ENCODE results near the gene IFT122.

Gene IFT122

GRCh38 chr3:129519896-129520715 is 80.1 kb downstream of the IFT122 start:
- no peak for DNase-seq

DNA sequence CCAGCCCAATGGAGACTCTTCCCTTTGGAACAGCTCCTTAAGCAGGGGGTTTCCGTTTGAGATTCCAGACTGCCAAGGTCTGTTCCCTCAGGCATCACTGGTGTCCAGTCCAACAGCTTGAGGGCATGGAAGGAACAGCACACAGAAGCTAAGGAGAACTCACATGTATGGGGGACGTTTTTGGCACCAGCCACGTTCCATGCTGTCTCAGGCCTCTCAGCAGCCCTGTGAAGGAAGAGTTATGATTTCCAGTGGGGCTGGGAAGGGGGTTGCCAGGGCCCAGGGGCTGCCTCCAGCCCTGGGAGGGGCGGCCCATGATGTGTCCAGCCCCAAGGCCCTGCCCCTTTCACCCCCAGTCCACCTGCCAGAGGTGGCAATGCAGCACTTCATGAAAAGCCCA is 80.9 kb downstream of the IFT122 start:
- DNase-seq: no peak

DNA sequence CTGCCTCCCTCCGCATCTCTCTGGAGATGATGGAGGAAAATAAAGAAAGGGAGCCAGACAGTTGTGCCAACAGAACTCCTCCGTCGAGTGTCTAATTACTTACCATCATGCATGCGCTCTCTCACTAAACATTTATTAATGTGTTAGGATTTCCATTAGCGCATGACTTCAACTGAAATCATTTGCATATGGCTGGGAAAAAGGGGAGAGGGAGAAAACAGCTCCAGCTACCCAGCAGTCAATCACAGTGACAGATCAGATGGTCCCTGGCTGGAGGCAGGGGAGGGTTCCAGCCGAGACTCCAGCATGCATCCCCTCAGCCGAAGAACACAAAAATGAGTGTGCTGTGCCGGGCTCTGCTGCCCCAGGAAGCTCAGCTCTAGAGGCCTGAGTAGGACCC is 81.6 kb downstream of the IFT122 start:
- peak; percentile 15 for DNase-seq

DNA sequence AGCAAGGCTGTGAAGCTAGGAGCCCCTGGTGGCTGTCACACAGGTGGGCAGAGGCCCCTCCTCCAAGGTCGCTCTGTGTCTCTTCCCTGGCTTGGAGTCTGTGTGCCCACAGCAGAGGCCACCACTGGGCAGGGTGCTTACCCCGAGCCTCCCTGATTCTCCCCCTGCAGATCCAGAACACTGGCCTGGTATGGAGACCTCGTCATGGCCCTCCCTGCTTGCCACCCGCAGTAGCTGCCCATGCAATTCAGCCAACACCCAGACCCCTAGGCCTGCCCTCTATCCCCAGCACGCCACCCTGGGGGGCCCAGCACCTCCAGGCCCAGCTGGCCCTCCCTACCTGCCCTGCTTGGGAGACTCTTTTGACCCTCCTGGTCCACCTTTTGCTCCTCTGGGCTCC is 82.9 kb downstream of the IFT122 start:
- DNase-seq: no peak

DNA sequence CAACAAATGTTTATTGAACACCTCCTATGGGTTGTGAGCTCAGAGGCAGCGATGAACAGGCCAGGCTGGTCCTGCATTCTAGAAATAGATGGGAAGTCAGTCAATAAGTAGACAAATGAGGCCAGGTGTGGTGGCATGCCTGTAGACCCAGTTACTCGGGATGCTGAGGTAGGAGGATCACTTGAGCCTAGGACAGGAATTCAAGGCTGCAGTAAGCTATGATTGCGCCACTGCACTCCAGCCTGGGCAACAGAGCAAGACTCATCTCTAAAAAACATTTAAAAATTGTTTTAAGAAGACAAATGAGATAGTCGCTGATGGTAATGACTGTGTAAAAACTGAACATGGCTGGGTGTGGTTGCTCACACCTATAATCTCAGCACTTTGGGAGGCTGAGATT is 84.1 kb downstream of the IFT122 start:
- no peak for DNase-seq

DNA sequence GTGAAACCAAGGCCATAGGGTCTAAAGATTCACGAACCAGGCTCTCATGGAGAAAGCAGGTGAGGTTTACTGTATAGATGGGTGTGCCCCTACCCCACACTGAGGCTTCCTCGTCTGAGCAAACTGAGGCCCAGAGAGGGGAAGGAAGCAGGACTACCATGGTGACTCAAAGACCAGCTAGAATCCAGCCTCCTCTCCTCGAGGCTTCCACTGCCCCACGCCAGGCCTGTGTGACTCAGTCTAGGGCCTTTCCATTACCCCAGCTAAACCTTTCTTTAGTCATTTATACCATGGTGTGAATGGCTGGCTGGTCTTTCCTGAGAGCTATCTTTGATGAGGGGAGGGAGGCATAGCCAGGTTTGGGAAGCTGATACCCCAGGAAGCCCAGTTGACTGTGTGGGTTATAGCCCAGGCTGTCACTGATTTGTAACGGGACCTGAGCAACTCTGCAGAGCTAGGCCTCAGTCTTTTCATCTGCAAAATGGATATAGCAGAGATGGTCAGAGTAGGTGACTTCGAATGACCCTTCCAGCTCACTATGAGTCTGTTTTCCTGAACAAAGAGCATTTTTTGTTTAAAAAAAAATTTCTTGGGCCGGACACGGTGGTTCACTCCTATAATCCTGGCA is 85.4 kb downstream of the IFT122 start:
- no peak for DNase-seq

DNA sequence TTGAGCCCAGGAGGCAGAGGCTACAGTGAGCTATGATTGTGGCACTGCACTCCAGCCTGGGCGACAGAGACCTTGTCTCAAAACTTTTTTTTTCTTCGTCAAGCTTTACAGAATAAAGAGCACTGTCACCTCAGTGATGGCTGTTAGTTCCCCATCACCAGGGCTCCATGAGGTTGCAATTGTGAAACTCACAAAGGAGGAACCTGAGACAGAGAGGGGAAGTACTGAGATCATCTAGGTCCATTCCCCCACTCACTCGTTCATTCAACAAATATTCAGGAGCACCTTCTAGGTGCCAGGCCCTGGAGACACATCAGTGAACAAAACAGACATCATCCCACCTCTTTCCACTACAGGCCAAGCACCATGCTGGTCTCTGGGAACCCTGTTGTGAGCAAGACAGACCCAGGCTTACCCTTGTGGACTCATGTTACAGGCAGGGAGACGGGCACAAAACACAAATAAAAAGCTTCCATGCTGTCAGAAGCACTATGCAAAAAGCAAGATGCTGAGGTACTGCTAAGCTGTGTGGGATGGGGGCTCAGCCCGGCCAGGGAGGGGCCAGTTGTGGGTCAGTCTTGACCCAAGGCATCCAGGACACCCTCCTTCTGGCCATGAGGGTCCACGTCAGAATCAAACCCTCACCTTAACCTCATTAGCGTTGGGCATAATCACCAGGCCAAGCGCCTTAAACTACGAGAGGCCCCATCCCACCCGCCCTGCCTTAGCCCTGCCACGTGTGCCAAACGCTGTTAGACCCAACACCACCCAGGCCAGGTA is 86.3 kb downstream of the IFT122 start:
- no peak for DNase-seq

DNA sequence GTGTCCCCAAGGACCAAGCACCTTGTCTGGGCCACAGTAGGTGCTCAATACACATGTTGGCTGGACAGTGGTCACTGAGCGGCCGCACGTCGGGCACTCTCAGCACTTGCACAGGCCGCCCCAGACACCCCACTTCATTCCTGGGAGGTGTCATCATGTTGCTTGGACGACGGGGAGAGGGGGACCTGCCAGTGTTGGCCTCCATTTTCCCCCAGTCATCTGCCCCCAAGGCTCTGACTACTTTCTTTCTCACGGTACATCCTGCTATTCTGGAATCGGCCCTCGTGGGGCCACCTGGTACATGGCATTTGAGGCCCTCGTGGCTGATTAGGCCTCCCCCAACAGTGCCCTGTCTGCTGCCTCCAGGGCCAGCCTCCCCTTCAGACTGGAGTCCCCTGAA is 87.2 kb downstream of the IFT122 start:
- no peak for DNase-seq

- DNase-seq: no peak
Observed at GRCh38 chr3:129528589-129529100, 88.6 kb downstream of the IFT122 start, which contains the start of gene RHO. TSS of gene RHO (plus strand) at chr3:129528639. CDS start at chr3:129528734, 95 bp downstream.

- DNase-seq: no peak
Observed at GRCh38 chr3:129529436-129530210, 89.6 kb downstream of the IFT122 start.

- DNase-seq: no peak
Observed at GRCh38 chr3:129530251-129530791, 90.3 kb downstream of the IFT122 start.

DNA sequence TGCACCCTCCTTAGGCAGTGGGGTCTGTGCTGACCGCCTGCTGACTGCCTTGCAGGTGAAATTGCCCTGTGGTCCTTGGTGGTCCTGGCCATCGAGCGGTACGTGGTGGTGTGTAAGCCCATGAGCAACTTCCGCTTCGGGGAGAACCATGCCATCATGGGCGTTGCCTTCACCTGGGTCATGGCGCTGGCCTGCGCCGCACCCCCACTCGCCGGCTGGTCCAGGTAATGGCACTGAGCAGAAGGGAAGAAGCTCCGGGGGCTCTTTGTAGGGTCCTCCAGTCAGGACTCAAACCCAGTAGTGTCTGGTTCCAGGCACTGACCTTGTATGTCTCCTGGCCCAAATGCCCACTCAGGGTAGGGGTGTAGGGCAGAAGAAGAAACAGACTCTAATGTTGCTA is 90.8 kb downstream of the IFT122 start:
- no peak for DNase-seq

- no peak for DNase-seq
Observed at GRCh38 chr3:129531699-129532098, 91.7 kb downstream of the IFT122 start.

DNA sequence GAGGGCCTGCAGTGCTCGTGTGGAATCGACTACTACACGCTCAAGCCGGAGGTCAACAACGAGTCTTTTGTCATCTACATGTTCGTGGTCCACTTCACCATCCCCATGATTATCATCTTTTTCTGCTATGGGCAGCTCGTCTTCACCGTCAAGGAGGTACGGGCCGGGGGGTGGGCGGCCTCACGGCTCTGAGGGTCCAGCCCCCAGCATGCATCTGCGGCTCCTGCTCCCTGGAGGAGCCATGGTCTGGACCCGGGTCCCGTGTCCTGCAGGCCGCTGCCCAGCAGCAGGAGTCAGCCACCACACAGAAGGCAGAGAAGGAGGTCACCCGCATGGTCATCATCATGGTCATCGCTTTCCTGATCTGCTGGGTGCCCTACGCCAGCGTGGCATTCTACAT is 92.2 kb downstream of the IFT122 start:
- no peak for DNase-seq

GRCh38 chr3:129533406-129533805 is 93.4 kb downstream of the IFT122 start:
- no peak for DNase-seq

- no peak for DNase-seq
Observed at GRCh38 chr3:129534428-129535027, 94.5 kb downstream of the IFT122 start.

- no peak for DNase-seq
Observed at GRCh38 chr3:129535075-129535474, 95.1 kb downstream of the IFT122 start.

DNA sequence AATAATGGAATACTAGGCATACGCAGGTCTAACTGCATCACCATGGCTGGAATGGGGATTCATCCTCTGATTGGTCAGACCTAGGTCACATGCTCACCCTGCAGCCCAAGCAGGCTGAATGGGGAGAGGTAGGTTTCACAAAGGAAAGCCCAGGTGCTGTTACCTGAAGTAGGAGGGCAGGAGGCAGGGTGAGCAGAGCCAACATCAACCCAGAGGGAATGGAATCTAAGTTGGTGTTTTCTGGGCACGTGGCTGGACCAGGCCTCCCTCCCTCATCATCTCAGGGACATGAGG is 96.3 kb downstream of the IFT122 start:
- DNase-seq: no peak

- no peak for DNase-seq
Observed at GRCh38 chr3:129536804-129537203, 96.8 kb downstream of the IFT122 start.

DNA sequence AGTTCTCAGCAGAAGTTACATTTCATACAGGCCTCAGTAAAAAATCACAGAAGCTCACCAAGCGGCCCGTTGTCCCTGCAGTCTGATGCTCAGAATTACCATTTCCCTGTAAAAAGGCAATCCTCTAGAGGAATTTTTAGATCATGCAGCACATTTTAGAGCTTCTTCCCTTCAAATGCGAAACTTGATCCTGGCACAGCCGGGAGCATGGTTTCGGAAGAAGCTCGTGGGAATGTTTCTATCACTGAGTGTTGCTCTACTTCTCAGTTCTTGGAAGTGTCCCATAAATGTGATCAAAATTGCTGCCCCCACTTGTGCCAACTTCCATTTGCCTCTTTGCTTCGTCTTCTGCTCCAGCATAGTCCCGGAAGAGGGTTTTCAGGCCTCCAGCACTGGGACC is 99.2 kb downstream of the IFT122 start:
- DNase-seq: no peak

DNA sequence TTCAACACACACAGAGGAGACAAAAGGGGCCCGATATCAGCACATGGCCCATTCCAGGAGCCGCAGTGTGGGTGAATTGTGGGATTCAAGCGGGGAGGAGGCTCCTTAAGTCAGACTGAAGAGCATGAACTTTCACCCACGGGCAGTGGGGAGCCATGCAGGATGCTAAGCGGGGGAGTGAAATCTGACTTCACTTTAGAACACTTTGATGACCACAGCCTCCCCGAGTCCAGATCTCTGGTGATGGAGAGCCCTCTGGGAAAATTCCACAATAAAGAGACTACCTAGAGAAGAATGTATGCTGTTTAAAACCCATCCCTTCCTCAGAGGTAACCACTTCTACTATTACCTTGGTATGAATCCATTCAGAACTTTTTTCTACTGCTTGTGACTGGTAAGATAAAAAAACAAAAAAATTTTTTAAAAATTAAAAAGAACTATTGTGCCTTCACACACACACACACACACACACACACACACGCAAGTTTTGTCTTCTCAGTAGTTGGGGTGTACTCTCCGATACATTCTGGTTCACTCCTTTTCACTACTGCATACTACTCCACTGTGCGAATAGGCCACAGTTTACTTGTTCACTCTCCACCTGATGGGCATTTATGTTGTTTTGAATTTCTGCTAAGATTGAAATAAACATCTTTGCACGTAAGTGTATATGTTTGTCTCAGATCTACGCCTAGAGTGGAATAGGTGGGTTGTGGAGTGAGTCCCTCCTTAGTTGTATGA is 100.9 kb downstream of the IFT122 start:
- no peak for DNase-seq

- DNase-seq: no peak
Observed at GRCh38 chr3:129542747-129543146, 102.7 kb downstream of the IFT122 start.

Data from NCI-H1436 (cell line).